Activated CD4-positive, alpha-beta T cell treated with anti-CD3 and anti-CD28 coated beads for 48 hours (primary cell): Measurements from ENCODE around the gene COG5.

Source experiments
- DNase-seq: peaks from one replicate; pipeline ENCODE4 v3.0.0-alpha.2; 2020

COG5 gene

DNA sequence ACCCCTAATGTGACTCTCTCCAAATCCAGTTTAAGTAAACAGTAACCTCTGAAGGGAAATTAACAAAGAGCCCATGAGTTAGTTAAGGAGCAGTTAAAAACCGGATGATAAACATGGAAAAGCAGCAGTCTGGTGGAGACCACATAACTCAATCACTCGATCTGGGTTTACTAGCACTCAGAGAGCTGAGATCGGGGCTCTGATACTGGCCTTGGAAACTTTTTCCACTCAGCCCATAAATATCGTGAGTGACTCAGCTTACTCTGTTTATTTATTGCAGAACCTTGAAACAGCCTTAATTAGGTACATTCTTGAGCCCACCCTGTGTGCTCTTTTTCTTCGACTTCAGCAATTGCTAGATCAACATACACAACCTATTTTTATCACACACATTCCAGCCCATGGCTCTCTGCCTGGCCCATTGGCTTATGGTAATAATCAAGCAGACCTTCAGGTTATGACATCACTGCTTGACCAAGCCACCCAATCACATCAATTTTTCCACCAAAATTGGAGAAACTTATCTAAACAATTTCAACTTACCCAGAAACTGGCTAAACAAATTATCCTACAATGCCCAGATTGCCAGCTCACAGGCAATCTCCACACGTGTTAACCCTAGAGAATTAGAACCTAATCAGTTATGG is 176.0 kb downstream of the COG5 start:
- DNase-seq: no peak

- DNase-seq: no peak
Observed at GRCh38 chr7:107387128-107387527, 176.6 kb downstream of the COG5 start.

DNA sequence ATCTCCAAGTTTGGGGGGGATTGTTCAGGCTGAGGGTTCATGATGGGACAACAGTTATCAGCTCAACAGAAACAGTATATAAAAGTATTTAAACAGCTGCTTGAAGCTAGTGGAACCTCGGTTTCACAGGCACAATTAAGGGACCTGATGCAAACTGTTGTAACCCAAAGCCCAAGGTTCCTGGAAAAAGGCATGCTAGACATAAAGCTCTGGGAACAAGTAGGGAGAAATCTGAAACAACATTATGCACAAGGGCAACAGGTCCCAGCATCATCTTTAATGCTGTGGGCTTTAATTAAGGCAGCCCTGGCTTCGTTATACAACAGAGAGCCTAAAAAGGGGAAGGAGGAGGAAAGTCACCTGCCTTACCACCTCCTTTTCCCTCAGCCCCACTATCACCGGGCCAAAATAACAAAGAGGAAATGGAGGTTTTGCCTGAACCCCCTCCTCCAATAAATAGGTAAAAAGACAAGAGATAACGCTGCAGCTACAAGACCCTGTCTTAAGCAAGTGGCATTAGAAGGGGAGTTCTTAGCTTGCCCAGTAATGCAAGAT is 177.1 kb downstream of the COG5 start:
- DNase-seq: no peak

DNA sequence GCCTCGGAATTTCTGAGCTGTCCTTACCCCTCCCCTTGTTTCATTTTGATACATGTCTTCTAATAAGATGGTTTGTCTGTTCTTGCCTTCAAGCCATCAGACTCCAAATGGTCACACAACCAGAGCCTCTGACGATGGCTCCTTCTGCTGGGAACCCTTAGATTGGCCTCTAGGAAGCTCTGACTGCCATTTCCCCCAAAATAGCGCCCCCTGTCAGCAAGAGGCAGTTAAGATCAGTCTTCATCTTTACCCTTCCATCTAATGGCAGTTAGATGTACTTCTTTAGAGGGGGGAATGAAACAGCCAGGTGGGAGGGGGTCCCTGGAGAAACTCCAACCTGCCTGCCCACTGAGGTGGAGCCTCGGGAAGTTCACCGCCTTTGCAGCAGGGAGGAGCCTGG is 179.7 kb downstream of the COG5 start:
- peak; percentile 18 for DNase-seq

DNA sequence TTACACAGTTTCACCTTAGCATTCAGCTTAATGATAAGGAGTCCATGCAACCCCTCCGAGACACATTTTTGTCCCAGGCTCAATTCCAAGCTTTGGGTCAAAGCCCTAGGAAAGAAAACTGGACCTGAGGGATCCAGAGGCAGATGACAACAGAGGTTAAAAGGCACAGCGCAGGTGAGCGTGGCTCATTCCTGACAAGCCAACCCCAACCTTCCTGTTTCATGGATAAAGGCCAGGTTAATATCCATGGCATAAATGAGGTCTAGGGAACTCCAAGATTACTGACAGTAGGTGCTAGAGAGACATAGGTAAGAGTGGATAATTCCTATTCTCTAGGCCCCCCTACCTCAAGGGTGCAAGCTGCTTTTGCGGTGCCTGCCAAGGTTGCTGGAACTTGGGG is 180.5 kb downstream of the COG5 start:
- no peak for DNase-seq

DNA sequence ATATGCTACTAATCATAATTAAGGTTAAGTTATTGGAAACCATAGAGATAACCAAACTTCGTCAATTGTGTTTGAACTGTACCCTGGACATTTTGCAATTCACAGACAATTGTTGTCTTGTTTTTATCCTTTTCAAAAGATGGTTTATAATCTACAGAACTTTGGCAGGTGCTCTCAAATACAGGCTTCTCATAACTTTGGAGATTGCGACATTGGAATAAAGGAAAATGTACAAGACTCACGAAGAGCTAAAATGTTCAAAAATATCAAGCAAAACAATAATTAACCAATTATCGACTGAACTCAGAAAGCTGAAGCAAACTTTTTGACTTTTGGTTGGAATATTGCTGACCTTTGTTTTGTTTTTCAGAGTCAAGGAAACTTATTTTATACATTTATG is 182.3 kb downstream of the COG5 start:
- DNase-seq: no peak

DNA sequence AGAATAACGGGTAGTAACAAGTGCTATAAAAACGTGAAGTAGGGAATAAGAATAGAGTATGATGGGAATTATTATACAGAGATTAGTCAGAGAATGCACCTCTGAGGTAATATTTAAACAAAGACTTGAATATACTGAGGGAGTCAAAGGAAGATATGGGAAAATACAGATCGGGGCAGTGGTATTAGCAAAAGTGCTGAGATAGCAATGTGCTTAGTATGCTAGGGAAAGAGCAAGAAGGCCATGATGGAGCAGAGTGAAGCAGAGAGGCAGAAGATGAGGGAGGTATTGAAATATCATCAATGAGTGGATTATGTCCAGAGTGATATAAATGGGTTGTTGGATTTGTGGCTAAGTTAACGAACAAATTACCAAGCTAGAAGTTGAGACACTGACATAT is 190.4 kb downstream of the COG5 start:
- no peak for DNase-seq

GRCh38 chr7:107372298-107372697 is 191.4 kb downstream of the COG5 start:
- no peak for DNase-seq

DNA sequence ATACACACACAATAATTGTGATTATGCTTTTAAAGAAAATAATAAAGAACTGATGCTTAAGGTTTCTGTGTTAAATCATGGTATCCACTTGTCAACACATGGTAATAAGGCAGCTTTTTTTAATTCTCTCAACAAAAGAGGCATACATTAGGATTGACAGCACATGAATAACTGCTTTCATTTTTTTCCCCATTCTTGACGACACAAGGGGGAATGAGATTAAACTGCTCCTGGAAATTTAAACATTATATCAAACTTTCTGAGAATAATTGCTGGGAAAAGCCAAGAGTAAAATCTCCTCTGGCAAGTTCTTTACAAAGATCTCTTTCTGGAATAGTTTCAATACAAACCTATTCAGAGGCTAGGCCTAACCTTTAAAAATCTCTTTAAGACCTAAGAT is 192.9 kb downstream of the COG5 start:
- DNase-seq: no peak

- no peak for DNase-seq
Observed at GRCh38 chr7:107364787-107365186, 198.9 kb downstream of the COG5 start.

DNA sequence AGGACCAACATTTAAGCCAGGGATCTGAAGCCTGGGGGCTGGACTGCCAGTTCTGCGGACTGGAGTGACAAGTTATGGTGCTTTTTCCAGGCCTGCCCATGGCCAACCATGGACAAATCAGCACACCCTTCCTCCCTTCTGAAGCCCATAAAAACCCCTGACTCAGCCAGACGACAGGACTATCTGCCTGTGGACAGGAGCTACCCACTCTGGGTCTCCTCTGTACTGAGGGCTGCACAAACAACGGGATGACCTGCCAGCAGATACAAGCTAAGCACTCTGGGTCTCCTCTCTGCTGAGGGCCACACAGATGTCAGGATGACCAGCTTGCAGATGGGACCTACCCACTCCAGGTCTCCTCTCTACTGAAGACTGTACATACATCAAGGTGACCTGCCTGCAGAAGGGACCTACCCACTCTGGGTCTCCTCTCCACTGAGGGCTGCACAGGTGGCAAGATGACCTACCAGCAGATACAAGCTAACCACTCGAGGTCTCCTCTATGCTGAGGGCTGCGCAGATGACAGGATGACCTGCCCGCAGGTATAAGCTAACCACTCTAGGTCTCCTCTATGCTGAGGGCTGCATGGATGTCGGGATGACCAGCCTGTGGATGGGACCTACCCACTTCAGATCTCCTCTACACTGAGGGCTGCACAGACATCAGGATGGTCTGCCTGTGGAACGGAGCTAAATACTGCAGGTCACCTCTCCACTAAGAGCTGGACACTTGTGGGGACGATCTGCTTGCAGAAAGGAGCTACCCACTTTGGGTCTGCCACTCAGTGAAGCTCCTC is 204.0 kb downstream of the COG5 start:
- no peak for DNase-seq

GRCh38 chr7:107355616-107356015 is 208.1 kb downstream of the COG5 start:
- no peak for DNase-seq

DNA sequence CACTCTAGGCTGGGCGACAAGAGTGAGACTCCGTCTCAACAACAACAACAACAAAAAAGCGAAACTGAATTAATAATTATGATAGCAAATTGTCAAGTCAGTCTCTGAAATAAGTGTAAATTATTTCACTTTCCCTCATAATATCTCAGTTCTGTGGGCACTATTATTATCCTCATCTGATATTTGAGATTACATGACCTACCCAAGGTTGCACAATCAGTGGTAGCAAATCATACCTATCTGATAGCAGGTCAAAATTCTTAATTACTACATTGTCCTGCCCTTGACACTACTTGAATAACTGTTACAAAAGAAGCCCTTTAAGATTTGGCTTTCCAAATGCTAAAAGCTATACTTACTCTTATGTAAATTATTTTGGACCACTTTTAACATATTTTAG is 209.1 kb downstream of the COG5 start:
- no peak for DNase-seq

DNA sequence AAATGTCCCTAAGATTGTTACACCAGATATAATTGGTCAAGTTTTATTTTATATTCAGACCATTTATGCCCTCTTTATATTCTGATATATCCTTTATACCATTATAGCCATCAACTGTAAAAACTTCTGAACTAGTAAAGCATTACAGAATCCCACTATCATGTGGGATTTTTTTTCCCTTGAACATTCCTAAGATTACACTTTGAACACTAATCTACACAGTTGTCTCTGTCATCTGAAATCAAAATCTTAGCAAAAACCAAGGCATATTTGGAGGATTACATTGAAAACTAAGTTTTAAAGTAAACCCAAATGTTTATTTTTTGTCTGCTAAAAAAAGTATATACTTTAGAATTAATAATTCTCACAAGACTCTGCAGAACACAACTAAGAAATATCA is 210.0 kb downstream of the COG5 start:
- DNase-seq: no peak

DNA sequence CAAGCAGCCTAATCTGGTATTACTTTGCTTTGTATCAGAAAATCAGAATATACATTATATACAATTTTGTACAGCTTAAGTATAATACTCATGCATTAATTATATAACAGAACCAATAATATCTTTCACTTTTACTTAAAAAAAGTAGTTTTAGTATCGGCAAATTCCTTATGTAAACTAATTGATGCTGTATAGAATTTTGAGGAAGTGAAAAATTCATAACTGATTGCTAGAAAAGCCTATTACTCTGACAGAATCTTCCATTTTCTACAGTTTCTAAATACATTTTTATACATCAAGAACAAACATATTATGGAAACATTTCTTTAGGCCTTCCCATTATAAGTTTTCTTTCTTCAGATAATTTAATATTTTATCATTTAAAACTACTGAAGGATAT is 217.8 kb downstream of the COG5 start:
- no peak for DNase-seq

GRCh38 chr7:107344799-107345198 is 218.9 kb downstream of the COG5 start:
- DNase-seq: no peak

- no peak for DNase-seq
Observed at GRCh38 chr7:107344286-107344685, 219.4 kb downstream of the COG5 start.

DNA sequence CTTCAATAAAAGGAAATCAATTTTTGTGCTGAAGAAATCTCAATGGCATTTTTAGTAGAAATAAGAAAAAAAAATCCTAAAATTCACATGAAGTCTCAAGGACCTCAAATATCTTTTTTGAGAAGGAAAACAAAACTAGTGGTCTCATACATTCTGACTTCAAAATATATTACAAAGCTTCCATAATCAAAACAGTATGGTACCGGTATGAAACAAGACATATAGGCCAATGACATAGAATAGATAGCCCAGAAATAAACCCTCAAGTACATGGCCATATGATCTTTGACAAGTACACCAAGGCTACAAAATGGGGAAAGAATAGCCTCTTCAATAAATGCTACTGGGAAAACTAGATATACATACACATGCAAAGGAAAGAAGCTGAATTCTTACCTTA is 225.6 kb downstream of the COG5 start:
- DNase-seq: no peak

GRCh38 chr7:107332488-107333269 is 231.0 kb downstream of the COG5 start:
- no peak for DNase-seq

DNA sequence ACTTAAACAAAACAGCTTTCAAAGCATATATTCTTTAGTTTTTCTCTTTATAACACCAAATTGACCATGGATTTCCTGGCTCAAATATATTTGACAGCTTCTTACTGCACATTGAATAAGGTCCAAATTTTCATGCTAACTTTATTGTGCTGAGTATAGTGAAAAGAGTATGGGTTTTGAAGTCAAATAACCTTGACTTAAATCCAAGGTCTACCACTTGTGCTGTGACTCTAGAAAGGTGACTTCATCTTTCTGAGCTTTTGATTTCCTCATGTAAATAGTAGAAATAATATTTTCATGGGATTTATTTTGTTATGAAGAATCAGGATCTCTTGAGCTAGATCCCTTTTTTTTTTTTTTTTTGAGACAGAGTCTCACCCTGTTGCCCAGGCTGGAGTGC is 233.2 kb downstream of the COG5 start:
- no peak for DNase-seq

GRCh38 chr7:107327986-107328569 is 235.6 kb downstream of the COG5 start:
- DNase-seq: no peak

DNA sequence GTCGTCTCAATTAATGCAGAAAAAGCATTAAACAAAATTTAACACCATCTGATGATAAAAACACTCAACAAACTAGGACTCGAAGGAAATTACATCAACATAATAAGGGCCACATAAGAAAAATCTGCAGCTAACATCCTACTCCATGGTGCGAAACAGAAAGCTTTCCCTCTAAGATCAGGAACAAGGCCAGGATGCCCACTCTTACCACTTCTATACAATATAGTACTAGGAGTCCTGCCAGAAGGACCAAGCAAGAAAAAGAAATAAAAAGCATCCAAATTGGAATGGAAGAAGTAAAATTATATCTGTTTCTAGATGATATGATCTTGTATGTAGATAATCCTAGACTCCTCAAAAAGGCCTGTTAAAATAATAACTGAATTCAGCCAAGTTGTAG is 237.7 kb downstream of the COG5 start:
- DNase-seq: no peak

GRCh38 chr7:107322015-107322414 is 241.7 kb downstream of the COG5 start:
- no peak for DNase-seq
